Measurements from ENCODE around the gene FBXW11. TPM values are rescaled to one million over a fixed set of nuclear protein-coding genes. Genes with fewer than 3 reads are reported as not detected.
"Not testable (repeated sequence)": the region's sequence is repeated elsewhere in the genome, so short reads cannot be mapped to it uniquely, and the experiment has no call there.

FBXW11 gene
- total RNA-seq, 4 donors from 2014 or later: 61.3 to 76.6 (median 70.2) TPM

- DNase-seq: no peak
- intact Hi-C loops (cut with DNase I): no loop called here
- H3K4me3 ChIP-seq (replicated peaks in 1 of 3): no peak overlapping the region
- no peaks in the 10 kb centered on the region for H3K36me3 ChIP-seq
- no peaks in the 10 kb centered on the region for H3K27me3 ChIP-seq
- no peak overlapping the region for H3K27ac ChIP-seq
- H3K4me1 ChIP-seq: no peaks in the 10 kb centered on the region
- TF ChIP-seq, protein P1, sequence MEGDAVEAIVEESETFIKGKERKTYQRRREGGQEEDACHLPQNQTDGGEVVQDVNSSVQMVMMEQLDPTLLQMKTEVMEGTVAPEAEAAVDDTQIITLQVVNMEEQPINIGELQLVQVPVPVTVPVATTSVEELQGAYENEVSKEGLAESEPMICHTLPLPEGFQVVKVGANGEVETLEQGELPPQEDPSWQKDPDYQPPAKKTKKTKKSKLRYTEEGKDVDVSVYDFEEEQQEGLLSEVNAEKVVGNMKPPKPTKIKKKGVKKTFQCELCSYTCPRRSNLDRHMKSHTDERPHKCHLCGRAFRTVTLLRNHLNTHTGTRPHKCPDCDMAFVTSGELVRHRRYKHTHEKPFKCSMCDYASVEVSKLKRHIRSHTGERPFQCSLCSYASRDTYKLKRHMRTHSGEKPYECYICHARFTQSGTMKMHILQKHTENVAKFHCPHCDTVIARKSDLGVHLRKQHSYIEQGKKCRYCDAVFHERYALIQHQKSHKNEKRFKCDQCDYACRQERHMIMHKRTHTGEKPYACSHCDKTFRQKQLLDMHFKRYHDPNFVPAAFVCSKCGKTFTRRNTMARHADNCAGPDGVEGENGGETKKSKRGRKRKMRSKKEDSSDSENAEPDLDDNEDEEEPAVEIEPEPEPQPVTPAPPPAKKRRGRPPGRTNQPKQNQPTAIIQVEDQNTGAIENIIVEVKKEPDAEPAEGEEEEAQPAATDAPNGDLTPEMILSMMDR (IDR thresholded peaks at IDR 0.05): peak in 2 of 6 experiments; percentile 18 to 34
- no peak for TF ChIP-seq POLR2A (IDR thresholded peaks at IDR 0.05)
- 91 to 92% methylated on average over 3 of the region's 3 CpGs for WGBS, 2 donors
- no peaks in the 10 kb centered on the region for H3K9me3 ChIP-seq
These were observed 79.0 kb downstream of the FBXW11 start for GRCh38 chr5:171927345-171927941.

DNA sequence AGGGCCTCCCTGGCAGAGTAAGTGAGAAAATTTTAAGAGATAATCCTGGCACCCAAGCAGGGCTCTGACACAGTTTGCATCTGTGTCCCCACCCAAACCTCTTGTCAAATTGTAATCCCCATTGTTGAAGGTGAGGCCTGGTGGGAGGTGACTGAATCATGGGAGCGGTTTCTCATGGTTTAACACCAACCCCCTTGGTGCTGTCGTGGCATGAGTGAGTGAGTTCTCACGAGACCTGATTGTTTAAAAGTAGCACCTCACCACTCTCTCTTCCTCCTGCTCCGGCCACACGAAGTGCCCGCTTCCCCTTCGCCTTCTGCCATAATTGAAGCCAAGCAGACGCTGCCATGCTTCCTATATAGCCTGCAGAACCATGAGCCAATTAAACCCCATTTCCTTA is 80.1 kb downstream of the FBXW11 start:
- TF ChIP-seq, protein P1 (IDR thresholded peaks at IDR 0.05): no peak
- no peak for TF ChIP-seq POLR2A (IDR thresholded peaks at IDR 0.05)
- H3K36me3 ChIP-seq: no peaks in the 10 kb centered on the region
- no peaks in the 10 kb centered on the region for H3K4me1 ChIP-seq
- H3K27me3 ChIP-seq: no peaks in the 10 kb centered on the region
- H3K4me3 ChIP-seq (replicated peaks in 1 of 3): no peak overlapping the region
- WGBS, 2 donors: 90 to 92% methylated on average over 8 of the region's 8 CpGs
- H3K9me3 ChIP-seq: no peaks in the 10 kb centered on the region
- intact Hi-C loops (cut with DNase I): no loop called here
- no peak for DNase-seq
- no peak overlapping the region for H3K27ac ChIP-seq

GRCh38 chr5:171924493-171925122 is 81.8 kb downstream of the FBXW11 start:
- Histone ChIP-seq H3K27ac (no peak overlapping the region), H3K27me3 (no peaks in the 10 kb centered on the region), H3K36me3 (no peaks in the 10 kb centered on the region), H3K9me3 (no peaks in the 10 kb centered on the region), H3K4me3 (replicated peaks in 1 of 3) (no peak overlapping the region), H3K4me1 (no peaks in the 10 kb centered on the region)
- no peak for DNase-seq
- intact Hi-C loops (cut with DNase I): no loop called here
- 97 to 99% methylated on average over 12 to 25 of the region's 25 CpGs for WGBS, 2 donors
- TF ChIP-seq, protein P1 (IDR thresholded peaks at IDR 0.05): no peak
- no peak for TF ChIP-seq POLR2A (IDR thresholded peaks at IDR 0.05)

- Histone ChIP-seq H3K4me1 (peaks cover 0 to 6% of the 10 kb centered on the region in 2 donors), H3K27me3 (no peaks in the 10 kb centered on the region), H3K9me3 (no peaks in the 10 kb centered on the region), H3K27ac (no peak overlapping the region), H3K36me3 (no peaks in the 10 kb centered on the region), H3K4me3 (replicated peaks in 1 of 3) (no peak overlapping the region)
- intact Hi-C loops (cut with DNase I): no loop called here
- TF ChIP-seq, protein P1 (IDR thresholded peaks at IDR 0.05): no peak
- no peak for TF ChIP-seq POLR2A (IDR thresholded peaks at IDR 0.05)
- 93 to 95% methylated on average over 6 of the region's 6 CpGs for WGBS, 2 donors
- DNase-seq: no peak
These were observed 85.6 kb downstream of the FBXW11 start for GRCh38 chr5:171920765-171921391.

DNA sequence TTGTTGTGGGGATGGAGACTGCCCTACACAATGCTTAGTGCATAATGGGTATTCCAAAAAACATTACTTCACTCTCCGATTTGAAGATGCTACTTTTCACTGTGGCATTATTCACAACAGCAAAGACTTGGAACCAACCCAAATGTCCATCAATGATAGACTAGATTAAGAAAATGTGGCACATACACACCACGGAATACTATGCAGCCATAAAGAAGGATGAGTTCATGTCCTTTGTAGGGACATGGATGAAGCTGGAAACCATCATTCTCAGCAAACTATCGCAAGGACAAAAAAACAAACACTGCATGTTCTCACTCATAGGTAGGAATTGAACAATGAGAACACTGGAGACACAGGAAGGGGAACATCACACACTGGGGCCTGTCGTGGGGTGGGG is 90.7 kb downstream of the FBXW11 start:
- 93 to 94% methylated on average over 4 of the region's 4 CpGs for WGBS, 2 donors
- DNase-seq; intact Hi-C loops (cut with DNase I); H3K27ac ChIP-seq; H3K27me3 ChIP-seq; H3K9me3 ChIP-seq; H3K4me3 ChIP-seq (replicated peaks in 1 of 3); H3K36me3 ChIP-seq: not testable (repeated sequence)
- H3K4me1 ChIP-seq: peaks cover 4 to 22% of the 10 kb centered on the region in 2 donors

Measured in thyroid gland (tissue), 4 donors.